OCI-LY3 (cell line): ENCODE data around the gene WWC1.

Experiments used
- EZH2phosphoT487 ChIP-seq: fragments of 200-600 bp; shearing (Covaris generic); IDR thresholded peaks from 2 replicates; pipeline ENCODE4 v1.6.1; 2018; ENCODE audit warnings: antibody characterized with exemption, mixed run types, low read depth
- TF ChIP-seq, protein P1 (sequence below): fragments of 200-600, 300-600 bp; sonication (generic); IDR thresholded peaks from 2 replicates; pipeline ENCODE4 v1.5.1; 2014; ENCODE audit warnings: antibody characterized with exemption, low read length, low read depth

DNA sequence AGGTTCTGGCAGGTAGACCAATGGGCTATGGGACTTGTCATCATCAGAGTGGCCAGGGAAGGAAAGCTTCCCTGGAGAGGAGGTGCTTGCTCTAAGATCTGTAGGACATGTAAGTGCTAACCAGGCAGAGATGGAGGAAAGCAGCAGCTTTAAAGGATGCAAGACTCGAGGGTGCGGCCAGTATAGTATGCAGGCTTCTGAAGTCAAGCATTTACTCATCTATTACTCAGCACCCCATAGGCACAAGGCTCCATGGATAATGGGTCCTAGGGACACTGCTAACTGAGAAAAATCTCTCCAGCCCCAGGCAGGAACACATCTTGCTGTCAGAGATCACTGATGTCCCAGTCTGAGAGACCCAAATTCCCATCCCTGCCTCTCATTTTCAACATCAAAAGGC lies 49.7 kb downstream of the WWC1 start:
- TF ChIP-seq, protein P1, sequence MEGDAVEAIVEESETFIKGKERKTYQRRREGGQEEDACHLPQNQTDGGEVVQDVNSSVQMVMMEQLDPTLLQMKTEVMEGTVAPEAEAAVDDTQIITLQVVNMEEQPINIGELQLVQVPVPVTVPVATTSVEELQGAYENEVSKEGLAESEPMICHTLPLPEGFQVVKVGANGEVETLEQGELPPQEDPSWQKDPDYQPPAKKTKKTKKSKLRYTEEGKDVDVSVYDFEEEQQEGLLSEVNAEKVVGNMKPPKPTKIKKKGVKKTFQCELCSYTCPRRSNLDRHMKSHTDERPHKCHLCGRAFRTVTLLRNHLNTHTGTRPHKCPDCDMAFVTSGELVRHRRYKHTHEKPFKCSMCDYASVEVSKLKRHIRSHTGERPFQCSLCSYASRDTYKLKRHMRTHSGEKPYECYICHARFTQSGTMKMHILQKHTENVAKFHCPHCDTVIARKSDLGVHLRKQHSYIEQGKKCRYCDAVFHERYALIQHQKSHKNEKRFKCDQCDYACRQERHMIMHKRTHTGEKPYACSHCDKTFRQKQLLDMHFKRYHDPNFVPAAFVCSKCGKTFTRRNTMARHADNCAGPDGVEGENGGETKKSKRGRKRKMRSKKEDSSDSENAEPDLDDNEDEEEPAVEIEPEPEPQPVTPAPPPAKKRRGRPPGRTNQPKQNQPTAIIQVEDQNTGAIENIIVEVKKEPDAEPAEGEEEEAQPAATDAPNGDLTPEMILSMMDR = no peak
- TF ChIP-seq EZH2phosphoT487 = no peak
